ENCODE results near the gene MINDY2. TPM values are rescaled to one million over a fixed set of nuclear protein-coding genes. Genes with fewer than 3 reads are reported as not detected.
"Not testable (repeated sequence)": the region's sequence is repeated elsewhere in the genome, so short reads cannot be mapped to it uniquely, and the experiment has no call there.

Gene MINDY2
- total RNA-seq, 1 experiment from 2014 or later, result 18.4 TPM

DNA sequence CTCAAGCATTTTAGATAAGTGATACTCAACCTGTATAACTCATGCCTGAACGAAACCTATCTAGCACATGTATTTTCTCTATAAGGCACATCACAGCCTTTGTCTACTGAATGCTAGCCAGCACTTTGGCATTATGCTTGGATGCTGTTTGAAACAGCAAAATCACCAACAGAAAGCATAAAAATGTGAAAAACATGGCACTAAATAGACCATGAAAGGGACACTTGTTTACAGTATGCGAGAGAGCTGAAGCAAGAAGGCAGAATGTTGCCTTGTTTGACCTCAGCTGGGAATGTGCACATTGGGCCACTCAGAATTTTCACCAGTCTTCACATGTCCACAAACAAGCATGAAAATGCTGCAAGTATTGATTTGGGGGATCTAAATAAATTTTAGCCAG is 59.5 kb downstream of the MINDY2 start:
- Histone ChIP-seq H3K36me3 (ENCODE audit: low read depth) (no peaks in the 10 kb centered on the region), H3K79me2 (ENCODE audit: low read depth) (no peaks in the 10 kb centered on the region), H4K20me1 (ENCODE audit: insufficient read depth) (no peaks in the 10 kb centered on the region), H3K4me2 (no peak overlapping the region), H3K27me3 (ENCODE audit: insufficient read depth, low read depth) (no peaks in the 10 kb centered on the region), H3K9me3 (ENCODE audit: insufficient read depth, low read depth) (no peaks in the 10 kb centered on the region), H3K4me3 (no peak overlapping the region), H3F3A (ENCODE audit: insufficient read depth, low read depth) (no peaks in the 10 kb centered on the region), H3K4me1 (replicated peaks; ENCODE audit: insufficient read depth) (no peaks in the 10 kb centered on the region), H3K27ac (no peak overlapping the region), H2AFZ (no peak overlapping the region), H3K9me2 (ENCODE audit: insufficient read depth) (no peaks in the 10 kb centered on the region)
- BruUV-seq (replicated peaks), result no TSS peak
- TF ChIP-seq CTCF (conservative IDR thresholded peaks at IDR 0.05) (no peak), EZH2 (IDR thresholded peaks at IDR 0.05; ENCODE audit: low read depth) (no peak)
- POLR2A ChIA-PET (ENCODE audit: unreplicated experiment), result interaction anchor here (0.6 kb wide), 1 partner anchor 115 kb away, joined by 5 read pairs; no protein-coding TSS in a partner anchor
- intact Hi-C loops (cut with micrococcal nuclease; ENCODE audit: unreplicated experiment), result no loop called here
- no peak for DNase-seq
- CTCF ChIA-PET, result no interaction called here

- H3K27ac ChIP-seq; CTCF ChIA-PET; H3K4me3 ChIP-seq; H3K79me2 ChIP-seq (ENCODE audit: low read depth); DNase-seq; H3K4me2 ChIP-seq; intact Hi-C loops (cut with micrococcal nuclease; ENCODE audit: unreplicated experiment); H3K9me3 ChIP-seq (ENCODE audit: insufficient read depth, low read depth); H4K20me1 ChIP-seq (ENCODE audit: insufficient read depth); BruUV-seq (replicated peaks); H3F3A ChIP-seq (ENCODE audit: insufficient read depth, low read depth); H3K27me3 ChIP-seq (ENCODE audit: insufficient read depth, low read depth); POLR2A ChIA-PET (ENCODE audit: unreplicated experiment); H2AFZ ChIP-seq; H3K4me1 ChIP-seq (replicated peaks; ENCODE audit: insufficient read depth); H3K9me2 ChIP-seq (ENCODE audit: insufficient read depth); H3K36me3 ChIP-seq (ENCODE audit: low read depth): not testable (repeated sequence)
These were observed 62.8 kb downstream of the MINDY2 start for GRCh38 chr15:58833681-58834426.

DNA sequence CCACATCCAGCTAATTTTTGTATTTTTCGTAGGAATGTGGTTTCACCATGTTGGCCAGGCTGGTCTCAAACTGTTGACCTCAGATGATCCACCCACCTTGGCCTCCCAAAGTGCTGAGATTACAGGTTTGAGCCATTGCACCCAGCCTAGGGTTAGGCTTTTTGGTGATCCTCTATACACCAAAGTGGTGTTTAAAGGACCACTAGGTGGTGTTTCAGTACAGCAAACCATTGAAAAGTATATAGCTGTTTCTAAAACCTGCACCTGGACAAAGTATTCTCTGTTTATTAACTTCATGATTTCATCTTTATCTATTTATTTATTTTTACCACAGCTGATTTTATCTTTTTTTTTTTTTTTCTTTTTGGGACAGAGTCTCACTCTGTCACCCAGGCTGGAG is 68.4 kb downstream of the MINDY2 start:
- no peak overlapping the region for H3K4me3 ChIP-seq
- H3K79me2 ChIP-seq (ENCODE audit: low read depth), result no peaks in the 10 kb centered on the region
- no peaks in the 10 kb centered on the region for H3K4me1 ChIP-seq (replicated peaks; ENCODE audit: insufficient read depth)
- intact Hi-C loops (cut with micrococcal nuclease; ENCODE audit: unreplicated experiment), result no loop called here
- CTCF ChIA-PET, result interaction anchor here (0.6 to 0.7 kb wide), 3 partner anchors 52 to 398 kb away, joined by 3 to 4 read pairs (median 3); no protein-coding TSS in a partner anchor
- H3K9me2 ChIP-seq (ENCODE audit: insufficient read depth), result no peaks in the 10 kb centered on the region
- no peaks in the 10 kb centered on the region for H3K27me3 ChIP-seq (ENCODE audit: insufficient read depth, low read depth)
- H3K27ac ChIP-seq, result no peak overlapping the region
- no peaks in the 10 kb centered on the region for H3K9me3 ChIP-seq (ENCODE audit: insufficient read depth, low read depth)
- no peaks in the 10 kb centered on the region for H3K36me3 ChIP-seq (ENCODE audit: low read depth)
- BruUV-seq (replicated peaks), result no TSS peak
- POLR2A ChIA-PET (ENCODE audit: unreplicated experiment), result no interaction called here
- H2AFZ ChIP-seq, result no peak overlapping the region
- no peak overlapping the region for H3K4me2 ChIP-seq
- no peak for DNase-seq
- no peaks in the 10 kb centered on the region for H3F3A ChIP-seq (ENCODE audit: insufficient read depth, low read depth)
- TF ChIP-seq CTCF (conservative IDR thresholded peaks at IDR 0.05) (peak; percentile 43; the same call in 1 of the 2 replicates), EZH2 (IDR thresholded peaks at IDR 0.05; ENCODE audit: low read depth) (no peak)
- no peaks in the 10 kb centered on the region for H4K20me1 ChIP-seq (ENCODE audit: insufficient read depth)

DNA sequence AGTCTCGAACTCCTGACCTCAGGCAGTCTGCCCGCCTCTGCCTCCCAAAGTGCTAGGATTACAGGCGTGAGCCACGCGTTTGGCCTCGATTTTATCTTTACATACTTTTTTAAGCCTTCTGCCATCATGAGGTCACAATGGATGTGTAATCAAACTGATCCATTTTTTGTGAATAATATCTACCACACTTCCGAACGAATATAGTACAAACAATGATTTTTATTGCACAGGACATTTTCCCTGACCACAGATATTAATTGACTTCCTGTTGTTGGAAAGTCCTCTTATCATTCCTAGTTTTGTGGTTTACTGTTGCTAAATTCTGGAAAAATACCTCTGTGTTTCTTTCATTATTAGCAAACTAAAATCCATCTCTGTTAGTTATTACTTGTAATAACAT is 68.9 kb downstream of the MINDY2 start:
- ChIA-PET POLR2A (ENCODE audit: unreplicated experiment) (no interaction called here), CTCF (no interaction called here)
- Histone ChIP-seq H4K20me1 (ENCODE audit: insufficient read depth) (no peaks in the 10 kb centered on the region), H3F3A (ENCODE audit: insufficient read depth, low read depth) (no peaks in the 10 kb centered on the region), H3K4me2 (no peak overlapping the region), H2AFZ (no peak overlapping the region), H3K9me2 (ENCODE audit: insufficient read depth) (no peaks in the 10 kb centered on the region), H3K4me3 (no peak overlapping the region), H3K27ac (no peak overlapping the region), H3K27me3 (ENCODE audit: insufficient read depth, low read depth) (no peaks in the 10 kb centered on the region), H3K4me1 (replicated peaks; ENCODE audit: insufficient read depth) (no peaks in the 10 kb centered on the region), H3K9me3 (ENCODE audit: insufficient read depth, low read depth) (no peaks in the 10 kb centered on the region), H3K79me2 (ENCODE audit: low read depth) (no peaks in the 10 kb centered on the region), H3K36me3 (ENCODE audit: low read depth) (no peaks in the 10 kb centered on the region; the same call in 1 of the 2 replicates)
- intact Hi-C loops (cut with micrococcal nuclease; ENCODE audit: unreplicated experiment), result no loop called here
- TF ChIP-seq EZH2 (IDR thresholded peaks at IDR 0.05; ENCODE audit: low read depth) (no peak), CTCF (conservative IDR thresholded peaks at IDR 0.05) (no peak)
- BruUV-seq (replicated peaks), result no TSS peak
- DNase-seq, result no peak
